Esophagus squamous epithelium (tissue), 4 donors: ENCODE results near the gene CNGB1.

Source experiments
- POLR2A ChIP-seq, 4 donors: fragments of 450-650 bp; IDR thresholded peaks; one replicate each; pipeline ENCODE4 v1.6.1; 2017; ENCODE audit warnings: antibody characterized with exemption in 4 of 4, mild to moderate bottlenecking in 4 of 4, moderate library complexity in 3 of 4
- TF ChIP-seq, protein P1 (sequence below), 6 experiments: fragments of 450-650 bp in 4 of 6; fragments of 200-600 bp in 2 of 6; sonication (generic) in 2 of 6; IDR thresholded peaks; one replicate each; pipeline ENCODE4 v1.5.1; 2016 to 2019; ENCODE audit warnings: antibody characterized with exemption in 6 of 6, mild to moderate bottlenecking in 4 of 6, moderate library complexity in 4 of 6

DNA sequence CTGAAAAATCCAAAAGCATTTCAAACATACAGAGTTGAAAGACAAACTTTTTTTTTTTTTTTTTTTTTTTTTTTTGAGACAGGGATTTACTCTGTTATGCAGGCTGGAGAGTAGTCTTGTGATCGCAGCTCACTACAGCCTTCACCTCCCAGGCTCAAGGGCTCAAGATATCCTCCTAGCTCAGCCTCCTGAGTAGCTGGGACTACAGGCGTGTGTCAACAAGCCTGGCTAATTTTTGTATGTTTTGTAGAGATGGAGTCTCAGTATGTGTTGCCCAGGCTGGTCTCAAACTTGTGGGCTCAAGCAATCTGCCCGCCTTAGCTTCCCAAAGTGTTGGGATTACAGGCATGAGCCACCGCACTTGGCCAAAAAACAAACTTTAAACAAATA, 104.4 kb downstream of the CNGB1 start:
- TF ChIP-seq, protein P1, sequence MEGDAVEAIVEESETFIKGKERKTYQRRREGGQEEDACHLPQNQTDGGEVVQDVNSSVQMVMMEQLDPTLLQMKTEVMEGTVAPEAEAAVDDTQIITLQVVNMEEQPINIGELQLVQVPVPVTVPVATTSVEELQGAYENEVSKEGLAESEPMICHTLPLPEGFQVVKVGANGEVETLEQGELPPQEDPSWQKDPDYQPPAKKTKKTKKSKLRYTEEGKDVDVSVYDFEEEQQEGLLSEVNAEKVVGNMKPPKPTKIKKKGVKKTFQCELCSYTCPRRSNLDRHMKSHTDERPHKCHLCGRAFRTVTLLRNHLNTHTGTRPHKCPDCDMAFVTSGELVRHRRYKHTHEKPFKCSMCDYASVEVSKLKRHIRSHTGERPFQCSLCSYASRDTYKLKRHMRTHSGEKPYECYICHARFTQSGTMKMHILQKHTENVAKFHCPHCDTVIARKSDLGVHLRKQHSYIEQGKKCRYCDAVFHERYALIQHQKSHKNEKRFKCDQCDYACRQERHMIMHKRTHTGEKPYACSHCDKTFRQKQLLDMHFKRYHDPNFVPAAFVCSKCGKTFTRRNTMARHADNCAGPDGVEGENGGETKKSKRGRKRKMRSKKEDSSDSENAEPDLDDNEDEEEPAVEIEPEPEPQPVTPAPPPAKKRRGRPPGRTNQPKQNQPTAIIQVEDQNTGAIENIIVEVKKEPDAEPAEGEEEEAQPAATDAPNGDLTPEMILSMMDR (IDR thresholded peaks at IDR 0.05), result no peak
- TF ChIP-seq POLR2A (IDR thresholded peaks at IDR 0.05), result no peak
